GM12878 (cell line): Measurements from ENCODE around the gene DYSF. TPM values are rescaled to one million over a fixed set of nuclear protein-coding genes. Genes with fewer than 3 reads are reported as not detected.

Experiments
- ATAC-seq: fragments of 200-7000 bp; cut with Tn5 transposase; 3 replicates; pipeline ENCODE4 v1.9.1; 2020; ENCODE audit warnings: mild to moderate bottlenecking, moderate library complexity
- BruUV-seq: library from RNA; stranded (reverse); fragments of 400-500 nt; replicated peaks from 2 replicates; lab custom pipeline; 2021; lab: Mats Ljungman, UMichigan
- CTCF ChIA-PET: fragments of 300-600 bp; sonication (Branson Sonifier 250); formaldehyde crosslinking; extraction: SDS; loops from one replicate; lab custom pipeline; 2021; ENCODE audit warnings: inconsistent platforms; lab: Yijun Ruan, JAX
- POLR2A ChIA-PET: fragments of 350-600 bp; formaldehyde crosslinking; extraction: SDS; loops from one replicate; lab custom pipeline; 2021; ENCODE audit warnings: inconsistent platforms; lab: Charles Lee
- RAD21 ChIA-PET: fragments of 300-600 bp; sonication (Branson Sonifier 250); formaldehyde crosslinking; loops from one replicate; lab custom pipeline; 2023; ENCODE audit warnings: antibody characterized with exemption; ENCODE audit not compliant: unreplicated experiment; lab: Charles Lee
- SMC1A ChIA-PET: fragments of 300-600 bp; sonication (Branson Sonifier 250); formaldehyde crosslinking; loops from one replicate; lab custom pipeline; 2023; ENCODE audit not compliant: unreplicated experiment, uncharacterized antibody; lab: Charles Lee
- DNase-seq: peaks from one replicate; pipeline ENCODE4 v3.0.0-alpha.2; 2011; ENCODE audit warnings: low read depth, low spot score
- FAIRE-seq: peaks from 3 replicates; lab custom pipeline; 2011; peaks lifted over from hg19 to GRCh38; lab: Jason Lieb, UNC
- H2AFZ ChIP-seq: 2 replicates; pipeline ENCODE4 v1.6.0; 2011; ENCODE audit warnings: low read depth, low read length, control low read depth; ENCODE audit not compliant: control insufficient read depth
- H3K27ac ChIP-seq: 2 replicates; pipeline ENCODE4 v1.5.1; 2011; ENCODE audit warnings: control low read depth; ENCODE audit not compliant: control insufficient read depth, insufficient read depth
- H3K27me3 ChIP-seq, 2 experiments: replicated peaks in 1 of 2; 2 replicates each; pipeline versions ENCODE4 v1.6.0 to v1.6.1; 2011; ENCODE audit warnings: low read length in 1 of 2; ENCODE audit not compliant: control insufficient read depth in 2 of 2, insufficient read depth in 2 of 2
- H3K36me3 ChIP-seq, 2 experiments: 2 replicates each; pipeline ENCODE4 v1.5.1; 2011; ENCODE audit warnings: low read length in 1 of 2; ENCODE audit not compliant: control insufficient read depth in 2 of 2, insufficient read depth in 2 of 2
- H3K4me1 ChIP-seq: 2 replicates; pipeline ENCODE4 v1.6.1; 2011; ENCODE audit warnings: mild to moderate bottlenecking, low read length, moderate library complexity, mixed read lengths; ENCODE audit not compliant: control insufficient read depth, insufficient read depth
- H3K4me2 ChIP-seq: 2 replicates; pipeline ENCODE4 v1.6.0; 2011; ENCODE audit warnings: control low read depth; ENCODE audit not compliant: control insufficient read depth, insufficient read depth
- H3K4me3 ChIP-seq: fragments of 200-600 bp; sonication (generic); 2 replicates; pipeline ENCODE4 v1.5.1; 2016
- H3K79me2 ChIP-seq: 2 replicates; pipeline ENCODE4 v1.6.0; 2011; ENCODE audit warnings: low read length; ENCODE audit not compliant: control insufficient read depth, insufficient read depth
- H3K9ac ChIP-seq: 2 replicates; pipeline ENCODE4 v1.8.0; 2011; ENCODE audit warnings: low read length, control low read depth, mixed read lengths; ENCODE audit not compliant: control insufficient read depth, insufficient read depth
- H3K9me3 ChIP-seq: replicated peaks from 3 replicates; pipeline ENCODE4 v1.5.1; 2011; ENCODE audit warnings: mild to moderate bottlenecking, low read length; ENCODE audit not compliant: control insufficient read depth, insufficient read depth
- H4K20me1 ChIP-seq: 2 replicates; pipeline ENCODE4 v1.6.0; 2011; ENCODE audit not compliant: control insufficient read depth, insufficient read depth
- BRCA1 ChIP-seq: IDR thresholded peaks from 2 replicates; pipeline ENCODE4 v1.6.1; 2011; ENCODE audit warnings: low read depth, low read length, improper control_type of control experiment
- EP300 ChIP-seq, 2 experiments: fragments of 150-350 bp in 1 of 2; IDR thresholded peaks; 2 replicates each; pipeline ENCODE4 v1.6.1; 2011 to 2012; ENCODE audit warnings: low read depth in 2 of 2, low read length in 2 of 2, borderline replicate concordance in 1 of 2, improper control_type of control experiment in 1 of 2, inconsistent platforms in 1 of 2; ENCODE audit not compliant: control insufficient read depth in 1 of 2
- KLF5 ChIP-seq: fragments of 450-650 bp; IDR thresholded peaks from 2 replicates; pipeline ENCODE4 v1.6.1; 2014; ENCODE audit warnings: mild to moderate bottlenecking; ENCODE audit not compliant: partially characterized antibody
- NR2F1 ChIP-seq: fragments of 450-650 bp; conservative IDR thresholded peaks from 2 replicates; pipeline ENCODE4 v1.6.1; 2017; ENCODE audit warnings: mild to moderate bottlenecking
- RAD51 ChIP-seq: fragments of 450-650 bp; IDR thresholded peaks from 2 replicates; pipeline ENCODE4 v1.6.1; 2016; ENCODE audit warnings: moderate library complexity, mild to moderate bottlenecking, inconsistent platforms
- RELA ChIP-seq: fragments of 450-650 bp; IDR thresholded peaks from 2 replicates; pipeline ENCODE4 v1.8.0; 2014; ENCODE audit warnings: borderline replicate concordance; ENCODE audit not compliant: partially characterized antibody
- SMAD1 ChIP-seq: fragments of 450-650 bp; IDR thresholded peaks from 2 replicates; pipeline ENCODE4 v1.6.1; 2018; ENCODE audit warnings: mild to moderate bottlenecking, low read depth; ENCODE audit not compliant: partially characterized antibody
- SMC3 ChIP-seq: IDR thresholded peaks from 2 replicates; pipeline ENCODE4 v1.6.1; 2011; ENCODE audit warnings: low read length, improper control_type of control experiment, borderline replicate concordance
- STAT1 ChIP-seq: fragments of 450-650 bp; conservative IDR thresholded peaks from 2 replicates; pipeline ENCODE4 v1.6.1; 2014; ENCODE audit warnings: antibody characterized with exemption, mild to moderate bottlenecking
- ZZZ3 ChIP-seq: IDR thresholded peaks from 2 replicates; pipeline ENCODE4 v1.6.1; 2011; ENCODE audit warnings: low read depth; ENCODE audit not compliant: control insufficient read depth, insufficient read length
- WGBS: methylation state at CpG from one replicate; pipeline ENCODE4 v1.1.6; 2016; ENCODE audit warnings: low lambda C conversion rate; ENCODE audit not compliant: insufficient replicate concordance, insufficient coverage; ENCODE audit errors: missing lambda C conversion rate; 5-methylcytosine and 5-hydroxymethylcytosine counted together
- in situ Hi-C: fragments of 300-500 bp; cut with MboI; formaldehyde crosslinking; loops from 9 replicates; pipeline ENCODE4 v1.14.3; 2018; ENCODE audit warnings: mixed read lengths
- intact Hi-C: fragments of 100-400 bp; cut with micrococcal nuclease; formaldehyde crosslinking; loops from one replicate; pipeline ENCODE4 v1.14.2; 2022; ENCODE audit not compliant: unreplicated experiment
- polyA plus RNA-seq, 11 experiments: library from polyadenylated mRNA; depleted of rRNA in 4 of 11; unstranded in 6 of 11; stranded (reverse) in 5 of 11; fragments of >200 nt; fragmentation: Nextera tagmentation in 4 of 11; fragmentation: Illumina TruSeq in 1 of 11; extraction: Ambion mirVana in 4 of 11; extraction: Trizol in 1 of 11; gene quantifications; 1 replicate in 1 of 11; 2 replicates in 10 of 11; pipeline versions ENCODE4 v1.2.1 to v1.2.3, GENCODE V29; 2011 to 2016; ENCODE audit warnings: inconsistent platforms in 2 of 11, missing spikeins in 2 of 11, low read depth in 1 of 11
- total RNA-seq, 4 experiments: library from RNA; depleted of rRNA in 3 of 4; stranded (reverse); fragments of >200 nt in 3 of 4; fragmentation: Illumina TruSeq in 1 of 4; extraction: Trizol in 1 of 4; gene quantifications; 2 replicates each; pipeline versions ENCODE4 v1.2.1 to v1.2.3, GENCODE V29; 2013 to 2021
- TF ChIP-seq, protein P1 (sequence below): IDR thresholded peaks from 2 replicates; pipeline ENCODE4 v1.6.1; 2012; ENCODE audit warnings: improper control_type of control experiment, low read depth, low read length; ENCODE audit not compliant: insufficient replicate concordance
- TF ChIP-seq, protein P2 (sequence below): fragments of 450-650 bp; IDR thresholded peaks from 2 replicates; pipeline ENCODE4 v1.6.1; 2017; ENCODE audit warnings: antibody characterized with exemption, mild to moderate bottlenecking, moderate library complexity

Gene DYSF
- total and polyA plus RNA-seq, 10 of the 15 experiments (the other 5 are each of a cell fraction or from before 2014, with no cell fraction given), result under 0.01 to 0.15 (median 0.03) TPM; not detected in 7

DNA sequence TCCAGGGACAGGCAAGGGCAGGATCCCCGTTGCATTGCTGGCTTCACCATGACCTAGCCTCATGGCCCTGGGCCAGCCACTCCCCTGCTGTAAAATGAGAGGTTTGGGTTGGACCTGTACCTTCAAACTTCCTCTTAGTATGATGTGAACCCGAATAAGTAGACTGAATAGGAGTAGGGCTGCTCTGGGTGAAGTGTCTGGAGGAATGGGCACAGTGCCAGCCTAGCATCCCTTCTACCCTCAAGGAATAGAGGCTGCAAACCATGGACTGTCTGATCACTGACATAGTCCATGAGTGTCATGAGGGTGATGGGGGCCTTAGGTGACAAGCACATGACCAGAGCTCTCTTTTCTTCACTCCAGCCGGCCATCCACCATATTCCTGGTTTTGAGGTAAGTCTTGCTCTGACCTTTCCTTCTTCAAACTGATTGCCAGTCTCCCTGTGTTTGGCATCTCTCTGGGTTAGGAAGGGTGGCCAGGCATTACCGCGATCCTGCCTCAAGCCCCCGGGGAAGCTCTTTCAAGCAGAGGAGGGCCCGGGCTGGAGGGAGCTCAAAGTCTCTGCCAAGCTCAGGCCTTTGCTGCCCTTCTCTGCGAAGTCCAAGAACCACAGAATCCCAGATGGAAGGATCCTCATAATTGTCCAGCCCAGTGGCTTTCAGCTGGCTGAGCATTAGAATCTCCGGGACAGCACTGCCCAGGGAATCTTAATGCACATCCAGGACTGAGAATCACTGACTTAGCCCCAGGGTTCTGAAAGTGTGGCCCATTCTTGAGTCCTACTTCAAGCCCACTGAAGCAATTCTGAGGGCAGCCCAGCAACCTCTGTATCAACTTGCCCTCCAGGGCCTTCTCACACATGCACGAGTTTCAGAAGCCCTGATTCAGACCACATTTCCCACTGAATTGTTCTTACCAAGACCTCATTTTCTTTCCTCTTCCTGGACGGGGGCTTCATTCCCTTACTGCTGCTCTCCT lies 148.1 kb downstream of the DYSF start (continued):
- TF ChIP-seq, protein P1, sequence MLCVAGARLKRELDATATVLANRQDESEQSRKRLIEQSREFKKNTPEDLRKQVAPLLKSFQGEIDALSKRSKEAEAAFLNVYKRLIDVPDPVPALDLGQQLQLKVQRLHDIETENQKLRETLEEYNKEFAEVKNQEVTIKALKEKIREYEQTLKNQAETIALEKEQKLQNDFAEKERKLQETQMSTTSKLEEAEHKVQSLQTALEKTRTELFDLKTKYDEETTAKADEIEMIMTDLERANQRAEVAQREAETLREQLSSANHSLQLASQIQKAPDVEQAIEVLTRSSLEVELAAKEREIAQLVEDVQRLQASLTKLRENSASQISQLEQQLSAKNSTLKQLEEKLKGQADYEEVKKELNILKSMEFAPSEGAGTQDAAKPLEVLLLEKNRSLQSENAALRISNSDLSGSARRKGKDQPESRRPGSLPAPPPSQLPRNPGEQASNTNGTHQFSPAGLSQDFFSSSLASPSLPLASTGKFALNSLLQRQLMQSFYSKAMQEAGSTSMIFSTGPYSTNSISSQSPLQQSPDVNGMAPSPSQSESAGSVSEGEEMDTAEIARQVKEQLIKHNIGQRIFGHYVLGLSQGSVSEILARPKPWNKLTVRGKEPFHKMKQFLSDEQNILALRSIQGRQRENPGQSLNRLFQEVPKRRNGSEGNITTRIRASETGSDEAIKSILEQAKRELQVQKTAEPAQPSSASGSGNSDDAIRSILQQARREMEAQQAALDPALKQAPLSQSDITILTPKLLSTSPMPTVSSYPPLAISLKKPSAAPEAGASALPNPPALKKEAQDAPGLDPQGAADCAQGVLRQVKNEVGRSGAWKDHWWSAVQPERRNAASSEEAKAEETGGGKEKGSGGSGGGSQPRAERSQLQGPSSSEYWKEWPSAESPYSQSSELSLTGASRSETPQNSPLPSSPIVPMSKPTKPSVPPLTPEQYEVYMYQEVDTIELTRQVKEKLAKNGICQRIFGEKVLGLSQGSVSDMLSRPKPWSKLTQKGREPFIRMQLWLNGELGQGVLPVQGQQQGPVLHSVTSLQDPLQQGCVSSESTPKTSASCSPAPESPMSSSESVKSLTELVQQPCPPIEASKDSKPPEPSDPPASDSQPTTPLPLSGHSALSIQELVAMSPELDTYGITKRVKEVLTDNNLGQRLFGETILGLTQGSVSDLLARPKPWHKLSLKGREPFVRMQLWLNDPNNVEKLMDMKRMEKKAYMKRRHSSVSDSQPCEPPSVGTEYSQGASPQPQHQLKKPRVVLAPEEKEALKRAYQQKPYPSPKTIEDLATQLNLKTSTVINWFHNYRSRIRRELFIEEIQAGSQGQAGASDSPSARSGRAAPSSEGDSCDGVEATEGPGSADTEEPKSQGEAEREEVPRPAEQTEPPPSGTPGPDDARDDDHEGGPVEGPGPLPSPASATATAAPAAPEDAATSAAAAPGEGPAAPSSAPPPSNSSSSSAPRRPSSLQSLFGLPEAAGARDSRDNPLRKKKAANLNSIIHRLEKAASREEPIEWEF, result no peak
- TF ChIP-seq ZZZ3, result no peak
- TF ChIP-seq SMAD1, result no peak
- TF ChIP-seq RELA, result no peak

DNA sequence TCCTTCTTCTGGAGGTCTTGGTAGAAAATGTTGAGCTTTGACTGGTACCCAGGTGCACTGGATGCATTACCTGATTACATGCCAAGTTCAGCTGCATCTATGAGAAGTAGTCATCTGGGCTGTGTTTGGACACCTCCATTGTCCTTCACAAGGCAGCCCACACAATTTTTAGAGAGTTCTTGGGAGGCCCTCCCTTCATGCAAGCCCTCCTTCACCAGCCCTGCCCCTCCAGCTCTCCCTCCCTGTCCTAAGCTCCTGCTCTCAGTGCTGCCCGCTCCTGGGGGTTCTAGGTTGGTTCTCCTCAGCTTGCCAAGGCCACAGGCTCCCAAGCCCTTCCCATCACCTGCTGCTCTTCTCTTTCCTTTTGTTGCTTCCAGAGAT lies 148.7 kb downstream of the DYSF start:
- intact Hi-C loops, result no loop called here
- POLR2A ChIA-PET, result no interaction called here
- no peak for ATAC-seq
- no peak for TF ChIP-seq RAD51
- TF ChIP-seq SMC3, result no peak
- no peak for TF ChIP-seq KLF5
- no peak for TF ChIP-seq EP300 (IDR thresholded peaks at IDR 0.05; ENCODE audit: borderline replicate concordance in 1 of 2, control insufficient read depth in 1 of 2, low read depth in 2 of 2, low read length in 2 of 2)
- TF ChIP-seq, protein P2, sequence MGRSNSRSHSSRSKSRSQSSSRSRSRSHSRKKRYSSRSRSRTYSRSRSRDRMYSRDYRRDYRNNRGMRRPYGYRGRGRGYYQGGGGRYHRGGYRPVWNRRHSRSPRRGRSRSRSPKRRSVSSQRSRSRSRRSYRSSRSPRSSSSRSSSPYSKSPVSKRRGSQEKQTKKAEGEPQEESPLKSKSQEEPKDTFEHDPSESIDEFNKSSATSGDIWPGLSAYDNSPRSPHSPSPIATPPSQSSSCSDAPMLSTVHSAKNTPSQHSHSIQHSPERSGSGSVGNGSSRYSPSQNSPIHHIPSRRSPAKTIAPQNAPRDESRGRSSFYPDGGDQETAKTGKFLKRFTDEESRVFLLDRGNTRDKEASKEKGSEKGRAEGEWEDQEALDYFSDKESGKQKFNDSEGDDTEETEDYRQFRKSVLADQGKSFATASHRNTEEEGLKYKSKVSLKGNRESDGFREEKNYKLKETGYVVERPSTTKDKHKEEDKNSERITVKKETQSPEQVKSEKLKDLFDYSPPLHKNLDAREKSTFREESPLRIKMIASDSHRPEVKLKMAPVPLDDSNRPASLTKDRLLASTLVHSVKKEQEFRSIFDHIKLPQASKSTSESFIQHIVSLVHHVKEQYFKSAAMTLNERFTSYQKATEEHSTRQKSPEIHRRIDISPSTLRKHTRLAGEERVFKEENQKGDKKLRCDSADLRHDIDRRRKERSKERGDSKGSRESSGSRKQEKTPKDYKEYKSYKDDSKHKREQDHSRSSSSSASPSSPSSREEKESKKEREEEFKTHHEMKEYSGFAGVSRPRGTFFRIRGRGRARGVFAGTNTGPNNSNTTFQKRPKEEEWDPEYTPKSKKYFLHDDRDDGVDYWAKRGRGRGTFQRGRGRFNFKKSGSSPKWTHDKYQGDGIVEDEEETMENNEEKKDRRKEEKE, result no peak
- no peak for TF ChIP-seq BRCA1
- no peak for TF ChIP-seq STAT1
- no peak for TF ChIP-seq NR2F1

More for the DNA sequence above, 148.7 kb downstream of the DYSF start:
- H3K9ac ChIP-seq, result no peak overlapping the region
- H3K9me3 ChIP-seq, result no peaks in the 10 kb centered on the region
- peaks cover 0 to 2% of the 10 kb centered on the region in 2 experiments; a peak in 2 of 4 replicates for H3K27me3 ChIP-seq
- BruUV-seq, result no TSS peak
- peaks cover 4% of the 10 kb centered on the region for H3K4me1 ChIP-seq
- FAIRE-seq, result no peak
- no peak overlapping the region for H2AFZ ChIP-seq
- in situ Hi-C loops, result no loop called here
- H3K4me2 ChIP-seq, result no peak overlapping the region
- ChIA-PET RAD21 (no interaction called here), CTCF (no interaction called here), SMC1A (no interaction called here)
- H4K20me1 ChIP-seq, result no peaks in the 10 kb centered on the region; the same call in 1 of the 2 replicates
- 0% methylated on average over 1 of the region's 1 CpG for WGBS
- H3K36me3 ChIP-seq, result no peaks in the 10 kb centered on the region
- H3K27ac ChIP-seq, result no peak overlapping the region
- no peaks in the 10 kb centered on the region for H3K79me2 ChIP-seq
- DNase-seq, result no peak
- H3K4me3 ChIP-seq, result no peak overlapping the region
